NOMO-1 treated with dmso at 0.1 percent for 144 hours (cell line): ENCODE data around the gene PRKCH.

Experiments used
- DNase-seq: peaks from one replicate; lab custom pipeline; 2025; ENCODE audit not compliant: unreplicated experiment; lab: John Stamatoyannopoulos, UW

PRKCH gene

DNA sequence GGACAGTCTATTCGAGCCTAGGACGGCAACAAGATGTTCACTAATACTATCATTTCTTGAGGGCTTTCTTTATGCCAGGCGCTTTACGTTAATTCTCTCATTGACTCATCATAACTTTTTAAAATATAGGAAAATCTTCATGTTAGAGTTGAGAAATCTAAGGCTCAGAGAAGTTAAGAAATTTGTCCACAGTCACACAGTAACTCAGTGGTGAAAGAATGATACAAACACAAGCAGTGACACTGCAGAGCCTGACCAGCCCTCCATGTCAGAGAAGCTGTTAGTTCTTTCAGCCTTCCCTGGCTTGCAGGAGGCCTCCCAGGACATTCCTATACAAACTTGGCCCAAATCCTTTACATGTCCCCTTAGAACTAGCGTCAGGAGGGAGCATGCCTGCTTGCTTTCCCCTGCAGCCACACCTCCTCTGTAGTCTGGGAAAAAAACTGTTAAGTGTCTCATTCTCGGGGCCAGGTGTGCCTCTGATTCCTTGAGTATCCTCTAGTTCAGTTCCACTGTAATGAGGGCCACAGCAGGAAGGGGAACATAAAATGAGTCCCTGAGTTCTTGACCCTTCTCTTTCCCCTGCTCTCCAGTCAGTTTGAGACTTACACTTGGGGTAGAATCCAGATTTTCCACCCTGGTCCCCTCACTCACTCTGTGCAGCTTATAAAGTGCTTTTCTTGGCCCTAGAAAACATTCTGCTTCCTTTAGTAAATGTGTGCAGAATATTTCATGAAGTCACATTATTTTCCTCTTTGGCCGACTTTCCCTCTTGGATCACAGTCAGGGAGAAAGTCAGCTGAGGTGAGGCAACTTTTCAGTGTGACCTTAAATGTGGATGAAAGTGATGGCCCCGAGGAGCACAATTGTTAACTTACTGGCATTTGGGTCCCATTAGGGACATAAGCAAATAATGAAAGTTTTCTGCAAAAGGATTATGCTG is 221.7 kb downstream of the PRKCH start:
- no peak for DNase-seq

GRCh38 chr14:61543946-61544345 is 222.6 kb downstream of the PRKCH start:
- no peak for DNase-seq

GRCh38 chr14:61544448-61545330 is 223.3 kb downstream of the PRKCH start:
- no peak for DNase-seq

DNA sequence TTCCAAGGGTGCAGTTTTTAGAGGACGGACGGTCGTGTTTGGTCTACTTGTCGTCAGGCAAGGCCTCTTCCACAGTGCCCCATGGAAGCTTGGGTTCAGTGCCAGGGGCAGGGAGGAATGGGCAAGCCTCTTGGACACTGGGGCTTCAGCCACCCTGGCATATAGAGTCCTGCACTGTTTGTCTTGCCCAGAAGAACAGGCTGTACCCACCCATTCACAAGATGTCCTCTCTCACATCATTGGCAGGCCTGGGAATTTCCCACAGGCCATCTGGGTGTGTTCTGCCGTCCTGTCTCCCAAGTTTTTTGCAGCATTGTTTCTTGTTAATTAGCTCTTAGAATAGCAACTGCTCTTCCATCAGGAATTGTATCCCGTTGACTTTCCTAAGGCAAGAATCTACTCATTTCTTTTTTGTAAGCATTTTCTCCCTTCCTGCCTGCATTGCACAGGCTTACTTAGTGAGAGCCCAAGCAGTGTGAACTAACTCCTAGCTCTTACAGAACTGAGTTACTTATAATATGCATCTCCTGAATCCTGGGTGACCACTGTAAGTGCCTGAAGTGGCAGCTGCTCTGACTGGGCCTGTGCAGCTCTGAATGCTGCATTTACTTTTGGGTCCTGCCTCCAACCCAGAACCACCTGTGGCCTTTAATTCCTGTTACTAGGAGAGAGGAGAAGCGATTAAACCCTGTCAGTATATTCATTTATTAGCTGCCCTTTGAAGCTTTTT is 224.5 kb downstream of the PRKCH start:
- DNase-seq = no peak

GRCh38 chr14:61547186-61548069 is 226.0 kb downstream of the PRKCH start:
- DNase-seq = no peak

DNA sequence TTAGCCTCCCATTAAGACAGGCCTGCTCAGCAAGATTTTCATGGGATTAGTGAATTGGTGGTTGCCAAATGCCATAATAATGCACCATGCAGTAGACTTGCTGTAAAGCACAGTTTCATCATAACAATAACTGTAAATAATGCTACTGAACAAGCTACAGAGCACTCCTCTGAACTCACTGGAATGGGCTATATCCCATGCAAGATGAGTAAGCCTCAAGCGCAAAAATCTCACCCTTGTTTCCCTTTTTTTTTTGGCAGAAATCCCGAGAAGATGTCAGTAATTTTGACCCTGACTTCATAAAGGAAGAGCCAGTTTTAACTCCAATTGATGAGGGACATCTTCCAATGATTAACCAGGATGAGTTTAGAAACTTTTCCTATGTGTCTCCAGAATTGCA is 228.0 kb downstream of the PRKCH start:
- no peak for DNase-seq

- no peak for DNase-seq
Measured at GRCh38 chr14:61551384-61551783, 230.0 kb downstream of the PRKCH start.

DNA sequence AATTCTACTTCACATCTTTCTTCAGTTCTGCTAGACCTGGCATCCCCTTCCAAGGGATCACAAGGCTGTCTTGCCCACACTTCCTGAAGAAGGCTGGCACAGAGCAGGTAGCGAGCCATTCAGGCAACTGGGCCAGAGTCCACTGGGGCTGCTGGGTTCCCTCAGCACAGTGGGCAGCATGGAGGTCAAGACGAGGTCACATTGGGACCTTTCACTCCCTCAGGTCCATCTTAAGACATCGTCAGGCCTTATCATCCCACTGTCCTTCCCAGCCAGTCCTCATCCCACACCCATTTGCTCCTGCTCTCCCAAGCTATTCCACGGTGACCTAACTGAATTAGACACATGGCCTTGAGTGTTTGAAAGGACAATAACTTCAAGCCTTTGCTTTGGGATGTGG is 230.9 kb downstream of the PRKCH start:
- DNase-seq = no peak

DNA sequence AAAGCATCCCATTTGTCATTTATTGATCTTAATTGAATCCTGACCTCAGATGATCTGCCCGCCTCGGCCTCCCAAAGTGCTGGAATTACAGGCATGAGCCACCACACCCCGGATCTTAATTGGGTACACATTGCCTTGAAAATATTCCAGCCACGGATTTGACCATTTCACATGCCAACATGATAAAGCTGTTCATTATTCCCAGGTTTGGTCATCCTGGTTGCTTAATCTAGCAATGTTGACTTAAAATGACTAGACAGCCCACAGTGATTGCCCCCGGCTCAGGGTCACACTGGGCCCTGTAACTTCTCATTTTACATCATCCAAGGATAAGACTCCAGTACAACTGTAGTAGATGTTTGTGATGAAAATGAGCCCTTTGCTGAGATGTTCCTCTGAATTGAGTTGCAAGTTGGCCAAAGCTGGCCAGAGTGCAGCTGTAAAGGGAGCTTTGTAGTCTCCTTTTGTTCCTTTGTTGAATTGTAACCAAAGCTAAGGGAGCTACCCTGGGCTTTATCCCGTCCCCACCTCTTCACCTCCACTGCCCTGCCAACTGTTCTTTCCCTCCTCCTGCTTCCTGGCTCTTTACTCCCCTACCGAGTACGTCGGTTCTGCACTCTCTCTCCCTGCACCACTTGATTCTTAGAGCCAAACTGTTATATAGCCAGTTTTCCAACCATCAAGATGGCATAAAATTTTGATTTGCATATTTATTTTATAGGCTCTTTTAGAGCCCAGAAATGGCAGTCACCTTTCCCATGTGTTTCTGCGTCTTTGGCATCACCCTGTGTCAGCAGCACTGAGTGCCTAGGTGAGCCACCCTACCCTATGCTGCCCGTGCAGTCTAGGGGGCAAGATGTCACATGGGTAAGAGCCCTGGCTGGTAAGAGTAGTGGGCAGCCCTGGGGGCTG is 232.6 kb downstream of the PRKCH start:
- no peak for DNase-seq

DNA sequence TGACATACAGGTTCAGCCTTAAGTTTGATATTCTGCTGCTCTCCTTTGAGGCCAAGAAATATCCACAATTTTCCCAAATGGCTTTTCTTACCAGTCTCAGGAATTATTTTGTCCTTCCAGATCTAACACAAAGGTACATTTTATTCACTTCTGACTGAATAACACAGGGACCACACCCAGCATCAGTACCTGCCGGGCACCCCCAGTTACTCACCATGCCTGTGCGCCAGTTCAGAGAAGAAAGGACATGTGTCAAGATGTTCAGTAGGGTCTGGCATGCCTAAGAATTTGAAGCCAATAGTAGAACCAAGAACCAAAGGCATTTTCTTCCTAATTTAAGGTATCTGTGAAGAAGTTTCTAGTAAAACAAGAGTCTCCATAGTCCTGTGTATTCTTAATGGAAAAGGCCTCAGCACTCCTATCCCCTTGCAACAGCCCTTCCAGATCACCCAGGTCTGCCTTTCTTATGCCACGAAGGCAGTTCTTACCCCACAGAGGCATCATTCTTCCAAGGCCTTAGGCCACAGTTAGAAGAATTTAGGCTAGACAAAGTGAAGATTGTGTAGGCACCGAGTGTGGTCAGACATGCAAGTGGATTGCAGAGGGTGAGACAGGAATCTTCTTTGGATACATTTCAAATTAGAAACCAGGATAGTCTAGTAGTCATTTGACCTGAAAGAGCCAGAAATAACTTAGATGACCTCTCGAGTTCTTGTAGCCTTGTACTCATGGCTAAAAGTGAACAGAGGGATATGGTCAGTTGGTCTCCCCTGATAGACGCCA is 233.9 kb downstream of the PRKCH start:
- DNase-seq = no peak

DNA sequence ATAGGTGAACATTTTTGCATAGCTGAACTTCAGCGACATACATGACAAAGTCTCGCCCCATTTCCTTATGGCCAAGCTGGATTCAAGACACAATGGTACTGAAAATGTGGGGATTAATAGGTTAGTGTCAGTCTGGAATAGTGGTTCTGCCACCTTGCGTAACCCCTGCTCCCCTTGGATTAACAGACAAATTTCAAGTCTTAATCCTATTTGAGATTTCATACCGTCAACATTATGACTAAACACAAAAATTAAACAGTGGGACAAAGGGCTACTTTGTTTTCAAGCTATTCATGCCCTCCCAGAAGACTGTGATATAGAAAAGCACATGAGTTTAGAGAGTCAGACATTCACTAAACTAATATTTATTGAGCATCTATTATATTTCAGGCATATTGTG is 235.1 kb downstream of the PRKCH start:
- DNase-seq = no peak

DNA sequence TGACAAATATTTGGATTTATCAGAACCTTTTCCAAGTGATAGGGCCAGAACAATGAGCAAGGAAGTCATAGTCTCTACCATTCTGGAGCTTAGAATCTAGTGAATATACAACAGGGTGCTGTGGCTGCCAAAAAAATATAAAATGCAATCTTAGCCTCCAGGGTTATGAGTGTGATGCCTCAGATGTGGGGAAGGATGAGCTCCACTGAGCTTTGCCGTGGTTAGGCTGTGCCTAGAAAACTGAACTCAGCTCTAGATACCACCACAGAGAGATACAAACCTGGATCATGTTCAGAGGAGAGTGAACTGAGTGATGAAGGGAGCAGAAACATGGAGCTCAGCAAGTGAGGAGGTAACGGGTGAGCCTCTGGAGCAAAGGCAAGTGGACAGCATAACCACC is 235.9 kb downstream of the PRKCH start:
- no peak for DNase-seq

- no peak for DNase-seq
Measured at GRCh38 chr14:61557854-61558253, 236.5 kb downstream of the PRKCH start.

DNA sequence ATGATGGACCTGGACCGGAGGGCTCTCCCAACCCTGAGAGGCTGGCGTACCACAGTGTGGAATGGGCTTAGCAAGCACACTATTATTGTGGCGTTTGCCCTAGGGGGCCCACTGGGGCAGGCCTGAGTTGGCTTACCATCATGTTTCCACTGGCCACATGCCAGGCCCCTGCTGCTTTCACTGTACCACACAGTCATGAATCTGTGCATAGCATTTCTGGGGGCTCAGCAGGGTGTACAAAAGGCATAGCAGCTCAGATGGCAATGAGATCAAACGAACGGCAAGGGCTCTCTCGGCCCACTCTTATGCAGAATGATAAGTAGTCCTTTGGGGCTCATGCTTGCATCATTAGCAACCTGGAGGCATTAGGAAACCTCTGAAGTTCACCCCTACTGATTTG is 236.9 kb downstream of the PRKCH start:
- no peak for DNase-seq

DNA sequence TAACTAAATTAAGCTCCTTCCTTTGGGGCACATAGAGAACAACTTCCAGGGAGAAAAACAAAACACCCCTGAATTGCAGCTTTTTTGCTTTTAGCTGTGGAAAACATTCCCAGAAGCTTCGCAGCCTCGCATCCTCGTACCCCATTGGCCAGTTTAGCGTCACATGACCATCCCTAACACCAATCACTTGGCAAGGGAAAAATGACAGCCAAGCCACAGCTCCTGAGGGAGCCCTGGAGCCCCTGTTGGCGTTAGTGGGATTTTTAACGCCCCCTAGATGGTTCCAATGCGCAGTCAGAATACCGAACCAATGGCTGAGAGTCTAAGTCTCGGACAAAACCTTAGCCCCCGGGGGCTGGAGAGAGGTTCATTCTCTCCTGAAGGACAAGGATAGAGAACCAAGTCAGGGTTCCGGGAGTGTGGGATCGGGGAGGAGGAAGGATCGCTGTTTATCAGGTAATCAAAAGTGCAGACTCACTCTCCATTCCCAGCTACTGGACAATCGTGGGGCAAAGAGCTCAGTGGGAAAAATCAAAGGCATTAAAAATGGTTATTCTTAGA is 238.3 kb downstream of the PRKCH start:
- no peak for DNase-seq

- no peak for DNase-seq
Measured at GRCh38 chr14:61560323-61560722, 238.9 kb downstream of the PRKCH start.

GRCh38 chr14:61561104-61561503 is 239.7 kb downstream of the PRKCH start:
- no peak for DNase-seq

DNA sequence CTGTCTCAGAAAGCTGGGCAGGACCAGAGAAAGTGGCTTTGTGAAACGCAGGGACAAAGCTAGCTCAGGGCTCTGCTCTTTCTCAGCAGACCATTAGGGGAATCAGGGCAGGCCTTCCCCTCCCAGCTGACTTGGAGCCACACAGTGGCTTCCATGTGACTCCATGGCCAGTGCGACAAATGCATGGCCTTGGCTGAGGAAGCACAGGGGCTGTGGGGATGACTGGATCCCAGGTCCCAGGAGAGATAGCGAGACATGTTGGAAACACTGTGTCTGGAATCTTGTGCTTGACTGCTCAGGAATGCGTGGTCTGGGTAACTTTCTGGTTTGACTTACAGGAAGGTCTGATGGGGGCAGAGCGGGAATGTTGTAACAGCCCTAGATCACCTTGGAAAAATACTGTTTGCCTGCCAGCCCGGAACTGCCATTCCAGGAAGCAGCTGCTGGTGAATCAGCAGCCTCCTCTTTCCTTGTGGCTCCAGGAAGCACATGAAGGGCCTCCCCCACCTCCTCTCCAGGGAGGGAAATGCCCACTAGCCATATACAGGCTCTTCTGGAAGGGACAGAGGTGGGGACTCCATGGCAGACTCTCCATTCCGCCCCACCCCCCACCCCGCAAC is 240.4 kb downstream of the PRKCH start:
- DNase-seq = no peak
